ENCODE results near the gene MYOM1.
A peak's percentile ranks its signal among the peaks of the same experiment; 100 is the strongest.

Gene MYOM1

GRCh38 chr18:3048121-3048520, 171.6 kb downstream of the MYOM1 start:
- TF ChIP-seq, protein P1, sequence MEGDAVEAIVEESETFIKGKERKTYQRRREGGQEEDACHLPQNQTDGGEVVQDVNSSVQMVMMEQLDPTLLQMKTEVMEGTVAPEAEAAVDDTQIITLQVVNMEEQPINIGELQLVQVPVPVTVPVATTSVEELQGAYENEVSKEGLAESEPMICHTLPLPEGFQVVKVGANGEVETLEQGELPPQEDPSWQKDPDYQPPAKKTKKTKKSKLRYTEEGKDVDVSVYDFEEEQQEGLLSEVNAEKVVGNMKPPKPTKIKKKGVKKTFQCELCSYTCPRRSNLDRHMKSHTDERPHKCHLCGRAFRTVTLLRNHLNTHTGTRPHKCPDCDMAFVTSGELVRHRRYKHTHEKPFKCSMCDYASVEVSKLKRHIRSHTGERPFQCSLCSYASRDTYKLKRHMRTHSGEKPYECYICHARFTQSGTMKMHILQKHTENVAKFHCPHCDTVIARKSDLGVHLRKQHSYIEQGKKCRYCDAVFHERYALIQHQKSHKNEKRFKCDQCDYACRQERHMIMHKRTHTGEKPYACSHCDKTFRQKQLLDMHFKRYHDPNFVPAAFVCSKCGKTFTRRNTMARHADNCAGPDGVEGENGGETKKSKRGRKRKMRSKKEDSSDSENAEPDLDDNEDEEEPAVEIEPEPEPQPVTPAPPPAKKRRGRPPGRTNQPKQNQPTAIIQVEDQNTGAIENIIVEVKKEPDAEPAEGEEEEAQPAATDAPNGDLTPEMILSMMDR (IDR thresholded peaks at IDR 0.05; ENCODE audit: borderline replicate concordance, control extremely low read depth, extremely low read depth, insufficient read depth, missing control alignments): no peak
- DNase-seq (ENCODE audit: low spot score): no peak
- in situ Hi-C loops (cut with MboI; ENCODE audit: low sequenced_read_pairs, unreplicated experiment): no loop called here

DNA sequence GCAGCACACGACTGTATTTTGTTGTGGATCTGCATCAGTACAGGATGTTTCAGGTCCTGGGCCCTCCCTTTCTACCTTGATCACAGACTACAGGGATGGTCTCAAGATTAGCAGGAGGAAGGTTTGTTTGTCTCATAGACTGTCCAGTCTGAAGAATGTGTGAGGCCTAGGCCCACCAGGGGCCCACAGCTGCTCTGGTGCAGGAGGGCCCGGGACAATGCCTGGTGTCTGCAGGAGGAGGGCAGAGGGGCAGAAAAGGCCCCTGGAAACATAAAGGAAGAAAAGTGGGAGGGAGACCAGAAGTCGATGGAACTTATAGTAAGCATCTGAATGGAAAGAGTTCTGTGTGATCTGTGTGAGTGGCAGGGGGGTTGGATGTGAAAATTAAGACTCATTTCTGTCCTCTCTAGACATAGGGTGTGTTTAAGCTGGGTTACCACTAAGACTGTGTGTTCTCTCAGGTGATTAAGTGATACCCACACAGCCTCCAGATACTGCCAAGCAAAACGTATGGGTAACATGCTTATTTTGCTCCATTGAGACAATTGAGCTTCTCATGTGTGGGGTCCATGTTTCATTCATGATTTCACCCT, 173.5 kb downstream of the MYOM1 start:
- TF ChIP-seq, protein P1 (IDR thresholded peaks at IDR 0.05; ENCODE audit: borderline replicate concordance, control extremely low read depth, extremely low read depth, insufficient read depth, missing control alignments): no peak
- in situ Hi-C loops (cut with MboI; ENCODE audit: low sequenced_read_pairs, unreplicated experiment): no loop called here
- peak; percentile 44 for DNase-seq (ENCODE audit: low spot score)

DNA sequence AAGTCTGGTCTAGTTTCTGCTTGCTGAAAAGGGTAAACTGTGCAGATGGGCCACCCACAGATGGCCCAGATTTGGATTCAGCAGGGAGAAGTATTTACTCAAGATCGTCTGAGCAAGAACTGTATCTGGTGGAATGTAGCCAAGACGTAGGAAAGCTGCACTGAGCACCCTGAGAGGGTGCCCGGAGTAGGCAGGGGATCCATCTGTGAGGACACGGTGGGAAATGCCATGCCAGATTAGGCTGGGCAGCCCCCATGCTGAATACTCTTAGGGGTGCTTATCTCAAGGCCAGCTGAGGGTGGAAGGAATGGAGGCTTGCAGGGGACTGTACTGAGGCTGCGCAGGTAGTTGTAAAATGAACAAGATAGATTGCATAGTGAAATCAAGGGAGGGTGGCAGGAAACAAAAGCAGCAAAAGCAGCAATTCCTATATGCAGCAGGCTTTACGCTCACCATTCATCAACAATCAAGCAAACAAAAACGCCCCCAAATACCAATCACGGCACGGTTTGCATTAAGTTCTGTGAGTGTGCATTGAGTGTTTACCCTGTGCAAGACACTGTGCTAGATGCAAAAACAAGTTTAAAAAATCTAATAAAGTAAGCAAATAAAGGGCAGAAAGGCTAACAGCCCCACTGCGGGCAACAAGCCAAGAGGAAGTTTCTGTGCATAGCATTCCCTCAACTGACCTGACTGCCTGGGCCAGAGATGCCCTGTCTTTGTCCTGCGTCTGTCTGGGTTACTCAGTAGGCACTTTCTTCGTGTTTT, 174.7 kb downstream of the MYOM1 start:
- TF ChIP-seq, protein P1 (IDR thresholded peaks at IDR 0.05; ENCODE audit: borderline replicate concordance, control extremely low read depth, extremely low read depth, insufficient read depth, missing control alignments): no peak
- in situ Hi-C loops (cut with MboI; ENCODE audit: low sequenced_read_pairs, unreplicated experiment): no loop called here
- no peak for DNase-seq (ENCODE audit: low spot score)

- no peak for DNase-seq (ENCODE audit: low spot score)
- TF ChIP-seq, protein P1 (IDR thresholded peaks at IDR 0.05; ENCODE audit: borderline replicate concordance, control extremely low read depth, extremely low read depth, insufficient read depth, missing control alignments): no peak
- in situ Hi-C loops (cut with MboI; ENCODE audit: low sequenced_read_pairs, unreplicated experiment): no loop called here
Observed at GRCh38 chr18:3042379-3042778, 177.4 kb downstream of the MYOM1 start.

GRCh38 chr18:3041843-3042242, 177.9 kb downstream of the MYOM1 start:
- TF ChIP-seq, protein P1 (IDR thresholded peaks at IDR 0.05; ENCODE audit: borderline replicate concordance, control extremely low read depth, extremely low read depth, insufficient read depth, missing control alignments): no peak
- in situ Hi-C loops (cut with MboI; ENCODE audit: low sequenced_read_pairs, unreplicated experiment): no loop called here
- no peak for DNase-seq (ENCODE audit: low spot score)

- in situ Hi-C loops (cut with MboI; ENCODE audit: low sequenced_read_pairs, unreplicated experiment): no loop called here
- TF ChIP-seq, protein P1 (IDR thresholded peaks at IDR 0.05; ENCODE audit: borderline replicate concordance, control extremely low read depth, extremely low read depth, insufficient read depth, missing control alignments): no peak
- DNase-seq (ENCODE audit: low spot score): no peak
Observed at GRCh38 chr18:3040881-3041280, 178.9 kb downstream of the MYOM1 start.
